ENCODE measurements around the gene LRMDA. TPM values are rescaled to one million over a fixed set of nuclear protein-coding genes. Genes with fewer than 3 reads are reported as not detected.

Gene LRMDA
- total and polyA plus RNA-seq, 2 donors (not counting 3 experiments of a cell fraction or from before 2014, with no cell fraction given): 9.7 to 18.0 TPM

GRCh38 chr10:75866300-75866625 lies 434.8 kb downstream of the LRMDA start:
- TF ChIP-seq GATA2 (IDR thresholded peaks at IDR 0.05; ENCODE audit: insufficient read depth, insufficient read length, low read depth, low read length) (no peak), POLR2AphosphoS5 (IDR thresholded peaks at IDR 0.05; ENCODE audit: insufficient read depth, low read depth, low read length) (no peak), MAX (IDR thresholded peaks at IDR 0.05; ENCODE audit: insufficient read depth, insufficient read length) (no peak), POLR2A (IDR thresholded peaks at IDR 0.05; ENCODE audit: low read depth, low read length) (no peak), FOS (IDR thresholded peaks at IDR 0.05; ENCODE audit: borderline replicate concordance, insufficient read depth, low read length) (no peak), CTCF (IDR thresholded peaks at IDR 0.05; ENCODE audit: extremely low read depth in 1 of 2, insufficient read depth in 1 of 2, low read depth in 1 of 2, low read length in 2 of 2) (no peak), MYC (IDR thresholded peaks at IDR 0.05; ENCODE audit: low read depth, low read length) (no peak), EZH2 (IDR thresholded peaks at IDR 0.05; ENCODE audit: borderline replicate concordance, low read depth, low read length, severe bottlenecking) (no peak), JUN (IDR thresholded peaks at IDR 0.05; ENCODE audit: borderline replicate concordance, insufficient read depth, insufficient read length, low read depth) (no peak)
- no peaks in the 10 kb centered on the region for H3K9me1 ChIP-seq (replicated peaks; ENCODE audit: control insufficient read depth, extremely low read depth, insufficient read depth, low read length)
- no peak overlapping the region for H3K4me3 ChIP-seq (replicated peaks in 1 of 3; ENCODE audit: insufficient read depth in 1 of 3, low read depth in 1 of 3, low read length in 3 of 3)
- DNase-seq (ENCODE audit: low read depth, low spot score) (no peak), FAIRE-seq (no peak)
- CTCF ChIA-PET: interaction anchor here (0.8 to 2.4 kb wide), 2 partner anchors 13 to 15 kb away, joined by 3 to 9 read pairs; no protein-coding TSS in a partner anchor
- H3K9me3 ChIP-seq (replicated peaks; ENCODE audit: control insufficient read depth, insufficient read depth, low read length): no peaks in the 10 kb centered on the region
- H3K4me2 ChIP-seq (ENCODE audit: insufficient read depth, low read length): no peak overlapping the region
- dilution Hi-C loops (cut with MboI; ENCODE audit: extremely low pct_ligation_motif_present, low sequenced_read_pairs): no loop called here
- H3K4me1 ChIP-seq (ENCODE audit: control insufficient read depth, extremely low read depth, insufficient read depth, low read length): peaks cover 13% of the 10 kb centered on the region
- POLR2A ChIA-PET: no interaction called here
- no peaks in the 10 kb centered on the region for H3K27me3 ChIP-seq (ENCODE audit: control insufficient read depth in 2 of 2, insufficient read depth in 2 of 2, low read length in 2 of 2)
- H3K27ac ChIP-seq (ENCODE audit: insufficient read depth, low read depth, low read length): no peak overlapping the region
- no peak overlapping the region for H2AFZ ChIP-seq (ENCODE audit: low read depth, low read length)
- no peaks in the 10 kb centered on the region for H3K36me3 ChIP-seq (ENCODE audit: control insufficient read depth in 2 of 2, extremely low read depth in 1 of 2, insufficient read depth in 2 of 2, low read length in 2 of 2)
- BruUV-seq (replicated peaks): no TSS peak
- intact Hi-C loops (cut with micrococcal nuclease): loop anchor here (5.0 kb wide), 1 partner anchor 464 kb away; the partner anchor contains the start of gene ZNF503
- H3K9ac ChIP-seq (replicated peaks; ENCODE audit: extremely low read depth, insufficient read depth, low read length): no peak overlapping the region
- H3K79me2 ChIP-seq (ENCODE audit: control insufficient read depth, insufficient read depth, low read length): no peaks in the 10 kb centered on the region
- no peaks in the 10 kb centered on the region for H4K20me1 ChIP-seq (replicated peaks; ENCODE audit: control insufficient read depth, extremely low read depth, insufficient read depth, low read length)
